Keratinocyte (primary cell): ENCODE results near the gene ZNF678.

Experiments used
- CTCF ChIP-seq, 3 experiments: IDR thresholded peaks in 1 of 3; conservative IDR thresholded peaks in 1 of 3; optimal IDR thresholded peaks in 1 of 3; 2 replicates in 2 of 3; 3 replicates in 1 of 3; pipeline versions ENCODE3 to v1.5.1; 2011; ENCODE audit warnings: low read length in 3 of 3, mild to moderate bottlenecking in 3 of 3, moderate library complexity in 2 of 3, control low read depth in 1 of 3, inconsistent platforms in 1 of 3; ENCODE audit not compliant: insufficient read depth in 2 of 3; ENCODE audit errors: extremely low read depth in 1 of 3
- EZH2 ChIP-seq: IDR thresholded peaks from one replicate; pipeline ENCODE4 v1.6.1; 2012; ENCODE audit warnings: inconsistent platforms, mild to moderate bottlenecking, low read length, moderate library complexity

DNA sequence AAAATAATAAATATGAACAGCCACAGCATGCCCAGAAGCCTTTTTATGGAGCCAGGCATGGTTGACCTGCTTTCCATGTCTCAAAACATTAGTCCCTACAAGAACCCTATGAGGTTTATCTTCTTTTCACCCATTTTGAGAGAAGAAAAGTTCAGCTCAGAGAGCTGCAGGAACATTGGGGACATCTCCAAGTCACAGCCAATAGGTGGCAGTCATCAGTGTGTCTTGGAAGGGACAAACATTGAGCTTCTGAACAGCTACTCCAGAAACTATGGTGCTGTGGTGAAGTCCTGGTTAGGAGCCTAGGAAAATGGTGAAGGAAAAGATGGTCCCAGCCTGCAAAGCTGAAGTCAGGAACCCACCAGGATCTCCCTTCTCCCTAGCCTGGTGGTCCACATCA lies 98.1 kb downstream of the ZNF678 start:
- TF ChIP-seq CTCF (optimal IDR thresholded peaks at IDR 0.05 in 1 of 3, IDR thresholded peaks at IDR 0.05 in 1 of 3, conservative IDR thresholded peaks at IDR 0.05 in 1 of 3; ENCODE audit: extremely low read depth in 1 of 3, insufficient read depth in 2 of 3, low read length in 3 of 3) (no peak), EZH2 (no peak)
